Measurements from ENCODE around the gene TMEM144.

DNA sequence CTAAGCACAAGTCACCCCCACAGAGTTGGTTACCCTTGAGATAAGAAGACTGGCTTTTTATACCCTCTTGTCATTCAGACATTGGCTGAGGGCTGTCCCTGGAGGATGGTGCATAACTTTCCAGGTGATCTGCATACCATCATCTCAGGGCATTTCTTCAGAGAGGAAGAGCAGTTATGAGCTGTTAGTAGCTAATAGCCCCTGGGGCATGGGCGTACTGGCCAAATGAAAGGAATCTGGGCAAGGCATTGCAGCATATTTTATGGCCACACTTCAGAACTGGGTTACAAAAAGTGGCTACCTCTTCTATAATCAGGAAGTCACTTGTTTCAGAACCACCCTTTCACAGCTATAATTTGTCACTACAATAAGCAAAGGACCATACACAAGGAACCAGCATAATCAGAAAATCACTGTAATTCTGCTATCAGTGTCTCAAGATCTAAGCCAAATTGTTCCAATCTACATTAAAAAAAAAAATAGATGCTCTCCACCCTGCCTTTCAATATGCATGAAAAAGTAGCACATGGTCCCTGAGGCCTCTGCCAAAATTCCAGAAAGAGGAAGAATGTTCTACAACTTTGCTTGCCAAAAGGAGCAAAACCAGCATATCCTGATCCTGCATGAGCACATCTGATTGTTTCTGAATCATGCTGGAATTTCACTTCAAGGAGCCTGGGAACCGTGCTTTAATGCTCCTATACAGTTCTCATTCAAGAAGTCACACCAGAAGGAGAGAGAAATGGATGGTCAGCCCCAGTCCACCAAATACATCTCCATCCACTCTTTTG is 92.0 kb downstream of the TMEM144 start:
- no peak for TF ChIP-seq POLR2A (IDR thresholded peaks at IDR 0.05)
- TF ChIP-seq, protein P1, sequence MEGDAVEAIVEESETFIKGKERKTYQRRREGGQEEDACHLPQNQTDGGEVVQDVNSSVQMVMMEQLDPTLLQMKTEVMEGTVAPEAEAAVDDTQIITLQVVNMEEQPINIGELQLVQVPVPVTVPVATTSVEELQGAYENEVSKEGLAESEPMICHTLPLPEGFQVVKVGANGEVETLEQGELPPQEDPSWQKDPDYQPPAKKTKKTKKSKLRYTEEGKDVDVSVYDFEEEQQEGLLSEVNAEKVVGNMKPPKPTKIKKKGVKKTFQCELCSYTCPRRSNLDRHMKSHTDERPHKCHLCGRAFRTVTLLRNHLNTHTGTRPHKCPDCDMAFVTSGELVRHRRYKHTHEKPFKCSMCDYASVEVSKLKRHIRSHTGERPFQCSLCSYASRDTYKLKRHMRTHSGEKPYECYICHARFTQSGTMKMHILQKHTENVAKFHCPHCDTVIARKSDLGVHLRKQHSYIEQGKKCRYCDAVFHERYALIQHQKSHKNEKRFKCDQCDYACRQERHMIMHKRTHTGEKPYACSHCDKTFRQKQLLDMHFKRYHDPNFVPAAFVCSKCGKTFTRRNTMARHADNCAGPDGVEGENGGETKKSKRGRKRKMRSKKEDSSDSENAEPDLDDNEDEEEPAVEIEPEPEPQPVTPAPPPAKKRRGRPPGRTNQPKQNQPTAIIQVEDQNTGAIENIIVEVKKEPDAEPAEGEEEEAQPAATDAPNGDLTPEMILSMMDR (IDR thresholded peaks at IDR 0.05) = no peak
